Skeletal muscle tissue (tissue), 4 donors: ENCODE measurements around the gene MPO. TPM values are rescaled to one million over a fixed set of nuclear protein-coding genes. Genes with fewer than 3 reads are reported as not detected.

Source experiments
- H3K27ac ChIP-seq: one replicate; pipeline ENCODE4 v1.7.0; 2013; ENCODE audit warnings: mild to moderate bottlenecking, low read depth, low read length, inconsistent platforms
- H3K27me3 ChIP-seq, 3 donors: one replicate each; pipeline ENCODE4 v1.7.0; 2013; ENCODE audit warnings: low read length in 3 of 3; ENCODE audit not compliant: control insufficient read depth in 3 of 3, insufficient read depth in 3 of 3
- H3K36me3 ChIP-seq, 3 donors: one replicate each; pipeline ENCODE4 v1.7.0; 2013; ENCODE audit warnings: low read length in 3 of 3; ENCODE audit not compliant: control insufficient read depth in 3 of 3, insufficient read depth in 3 of 3
- H3K4me1 ChIP-seq, 3 donors: one replicate each; pipeline ENCODE4 v1.7.0; 2013; ENCODE audit warnings: low read length in 3 of 3, mild to moderate bottlenecking in 3 of 3; ENCODE audit not compliant: control insufficient read depth in 3 of 3, insufficient read depth in 3 of 3
- H3K4me3 ChIP-seq, 3 donors: one replicate each; pipeline ENCODE4 v1.7.0; 2013; ENCODE audit warnings: low read length in 3 of 3
- H3K9ac ChIP-seq, 3 donors: one replicate each; pipeline ENCODE4 v1.7.0; 2013; ENCODE audit warnings: low read length in 3 of 3, mild to moderate bottlenecking in 3 of 3, moderate library complexity in 2 of 3, low read depth in 1 of 3
- H3K9me3 ChIP-seq, 3 donors: one replicate each; pipeline ENCODE4 v1.7.0; 2013; ENCODE audit warnings: low read length in 3 of 3; ENCODE audit not compliant: control insufficient read depth in 3 of 3
- total RNA-seq: library from RNA; depleted of rRNA; stranded (reverse); fragments of >200 nt; gene quantifications from one replicate; pipeline ENCODE4 v1.2.3, GENCODE V29; 2014
- donor health status: Osteomylitis.

The MPO gene
- total RNA-seq, 1 donor from 2014 or later = 14.1 TPM

DNA sequence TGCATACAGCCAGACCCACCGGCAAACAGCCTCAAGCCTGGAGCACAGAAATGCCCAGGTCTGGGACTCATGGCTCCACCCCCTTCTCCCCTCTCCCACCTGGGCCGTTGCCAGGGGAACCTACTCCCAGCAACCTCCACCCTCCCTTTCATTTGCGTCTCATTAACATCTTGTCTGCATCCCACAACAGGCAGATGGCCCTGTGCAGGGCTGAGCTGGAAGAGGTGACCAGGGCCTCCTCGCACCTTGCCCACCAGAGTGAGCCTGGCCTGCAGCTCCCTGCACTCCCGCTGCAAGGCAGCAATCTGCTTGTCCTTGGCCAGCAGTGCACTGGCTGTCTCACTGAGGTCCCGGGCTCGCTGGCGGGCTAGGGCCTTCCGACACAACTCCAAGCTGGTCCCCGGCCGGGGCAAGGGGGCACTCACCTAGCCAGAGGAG is 44.6 kb upstream of the MPO start:
- Histone ChIP-seq H3K36me3 (peaks cover 0 to 2% (median 0%) of the 10 kb centered on the region in 3 donors), H3K27ac (no peak overlapping the region), H3K4me1 (peaks cover 9 to 15% (median 15%) of the 10 kb centered on the region in 3 donors), H3K4me3 (peak overlapping the region; percentile 77 to 86 (median 83)), H3K27me3 (peaks cover 9 to 25% (median 18%) of the 10 kb centered on the region in 3 donors), H3K9ac (peak overlapping the region; percentile 78 to 91 (median 81)), H3K9me3 (no peaks in the 10 kb centered on the region)

DNA sequence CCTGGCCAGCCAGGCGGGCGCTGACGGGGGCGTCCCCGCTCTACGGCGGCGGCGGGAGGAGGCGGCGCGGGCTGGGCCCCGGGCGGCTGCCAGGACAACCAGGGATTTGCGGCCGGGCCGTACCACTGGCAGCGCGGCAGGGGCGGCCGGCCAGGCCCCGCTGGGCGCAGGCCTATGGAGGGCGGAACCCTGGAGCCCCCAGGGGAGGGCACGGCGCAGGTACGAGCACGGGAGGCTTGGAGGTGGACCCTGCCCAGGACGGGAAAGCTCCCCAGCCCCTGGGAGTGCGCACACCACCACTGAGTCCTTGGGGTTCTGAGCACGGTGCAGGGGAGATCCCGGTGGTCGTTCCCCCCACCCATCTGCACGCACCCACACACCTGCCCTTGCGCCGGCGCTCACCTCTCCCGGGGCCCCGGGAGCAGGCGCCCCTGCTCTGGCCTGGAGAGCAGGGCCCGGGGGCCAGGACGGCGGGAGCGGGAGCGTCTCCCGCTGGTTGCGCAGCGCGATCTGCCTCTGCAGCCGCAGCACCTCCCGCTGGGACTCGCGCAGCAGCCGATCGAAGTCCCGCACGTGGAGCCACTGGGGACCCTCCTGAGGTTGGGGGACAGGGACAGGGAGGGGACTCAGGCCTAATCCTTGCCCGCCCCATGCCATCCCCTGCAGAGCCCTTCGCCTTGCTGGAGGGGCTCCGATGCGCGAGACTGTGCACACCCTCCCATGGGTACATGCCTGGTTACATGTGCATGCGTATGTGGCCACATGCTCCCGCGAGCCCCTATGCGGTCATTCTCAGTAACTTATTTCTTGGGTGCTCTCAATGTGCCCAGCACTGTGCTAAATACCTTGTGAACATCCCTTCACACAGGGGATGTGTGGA is 43.9 kb upstream of the MPO start:
- no peaks in the 10 kb centered on the region for H3K9me3 ChIP-seq
- no peak overlapping the region for H3K27ac ChIP-seq
- H3K36me3 ChIP-seq = peaks cover 0 to 2% (median 0%) of the 10 kb centered on the region in 3 donors
- peaks cover 7 to 20% (median 18%) of the 10 kb centered on the region in 3 donors for H3K27me3 ChIP-seq
- peak overlapping the region; percentile 78 to 91 (median 81) for H3K9ac ChIP-seq
- peak overlapping the region; percentile 77 to 86 (median 83) for H3K4me3 ChIP-seq
- peaks cover 9 to 15% (median 15%) of the 10 kb centered on the region in 3 donors for H3K4me1 ChIP-seq

DNA sequence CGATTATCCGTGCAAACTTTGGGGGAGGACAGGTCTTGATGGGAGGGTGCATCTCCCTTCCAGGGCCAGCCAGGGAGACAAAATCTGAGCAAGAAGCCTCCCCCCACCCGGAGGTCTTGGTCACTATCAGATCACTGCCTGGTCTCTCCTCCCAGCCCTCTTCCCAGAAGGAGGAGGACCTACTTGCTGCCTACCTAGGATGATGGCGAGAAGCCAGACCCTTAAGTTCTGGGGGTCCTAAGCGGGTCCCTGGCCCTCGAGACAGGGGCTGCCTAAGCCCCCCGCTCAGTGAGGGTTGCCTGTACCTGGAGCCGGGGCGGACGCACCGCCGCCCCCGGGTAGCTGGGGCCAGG is 43.3 kb upstream of the MPO start:
- H3K4me3 ChIP-seq = peak overlapping the region; percentile 75 to 86 (median 83)
- H3K9ac ChIP-seq = peak overlapping the region; percentile 78 to 91 (median 81)
- H3K27me3 ChIP-seq = peaks cover 7 to 18% (median 14%) of the 10 kb centered on the region in 3 donors
- peaks cover 0 to 2% (median 0%) of the 10 kb centered on the region in 3 donors for H3K36me3 ChIP-seq
- peaks cover 9 to 15% (median 15%) of the 10 kb centered on the region in 3 donors for H3K4me1 ChIP-seq
- H3K9me3 ChIP-seq = no peaks in the 10 kb centered on the region
- no peak overlapping the region for H3K27ac ChIP-seq

DNA sequence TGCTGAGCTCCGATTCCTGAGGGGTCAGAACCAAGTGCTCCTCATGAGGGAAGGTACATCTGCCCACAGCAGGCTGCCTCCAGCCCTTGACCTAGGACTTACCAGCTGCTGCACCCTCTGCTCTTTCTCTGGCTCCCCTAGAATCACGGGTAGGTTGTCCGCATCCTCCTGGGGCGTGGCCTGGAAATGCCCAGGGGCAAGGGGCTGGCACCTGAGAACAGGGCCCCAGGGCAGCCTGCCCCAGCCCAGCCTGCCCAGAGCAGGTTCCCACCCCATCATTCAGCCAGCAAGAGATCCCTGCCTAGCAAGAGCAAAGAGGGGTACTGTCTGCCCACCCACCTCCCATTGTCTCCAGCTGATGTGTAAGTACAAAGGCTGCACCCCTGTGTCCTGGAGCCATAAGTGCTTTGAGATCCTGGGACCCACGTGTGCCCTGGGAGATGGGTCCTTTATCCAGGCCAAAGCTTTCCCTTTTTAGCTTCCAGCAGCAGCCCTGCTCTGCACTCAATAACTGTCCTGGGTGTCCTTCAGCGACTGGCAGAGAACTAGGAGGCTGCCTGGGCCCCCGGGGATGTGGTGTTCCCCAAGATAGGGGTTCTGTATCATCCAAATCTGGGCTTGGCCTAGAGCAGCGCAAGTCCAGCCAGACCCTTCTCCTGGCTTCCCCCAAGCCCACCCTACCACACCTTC is 42.8 kb upstream of the MPO start:
- H3K27me3 ChIP-seq = peaks cover 7 to 13% (median 9%) of the 10 kb centered on the region in 3 donors
- peak overlapping the region; percentile 78 to 91 (median 81) for H3K9ac ChIP-seq
- H3K9me3 ChIP-seq = no peaks in the 10 kb centered on the region
- peak overlapping the region; percentile 75 to 86 (median 83) for H3K4me3 ChIP-seq
- H3K4me1 ChIP-seq = peaks cover 9 to 15% (median 15%) of the 10 kb centered on the region in 3 donors
- H3K27ac ChIP-seq = no peak overlapping the region
- H3K36me3 ChIP-seq = peaks cover 0 to 2% (median 0%) of the 10 kb centered on the region in 3 donors

DNA sequence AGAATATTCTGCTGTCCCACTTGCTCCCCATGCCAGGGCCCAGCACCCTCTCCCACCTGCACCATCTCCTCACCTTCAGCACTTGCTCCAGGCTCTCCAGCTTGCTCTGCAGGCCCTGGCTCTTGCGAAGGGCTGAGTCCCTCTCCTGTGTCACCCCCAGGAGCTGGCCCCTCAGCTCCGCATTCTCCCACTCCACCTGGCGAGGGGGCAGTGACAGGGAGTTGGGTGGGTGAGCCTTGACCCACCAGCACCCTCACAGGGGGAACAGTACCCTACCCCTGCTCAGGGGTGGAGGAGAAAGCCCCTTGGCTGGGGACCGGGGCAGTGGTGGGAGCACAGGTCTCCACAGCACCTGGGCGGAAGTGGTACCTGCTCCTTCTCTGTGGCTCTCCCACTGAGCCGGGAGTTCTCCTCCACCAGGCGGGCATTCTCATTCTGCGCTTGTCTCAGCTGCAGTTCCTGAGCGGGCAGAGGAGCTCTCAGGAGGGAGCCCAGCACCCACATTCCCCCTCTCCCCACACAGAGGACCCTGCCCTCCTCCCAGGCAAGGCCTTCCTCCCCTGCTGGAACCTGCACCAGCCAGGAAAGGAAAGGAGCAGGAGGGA is 41.9 kb upstream of the MPO start:
- H3K4me3 ChIP-seq = no peak overlapping the region
- H3K27me3 ChIP-seq = peaks cover 2 to 6% (median 3%) of the 10 kb centered on the region in 3 donors
- H3K9me3 ChIP-seq = no peaks in the 10 kb centered on the region
- no peak overlapping the region for H3K27ac ChIP-seq
- peaks cover 9 to 15% (median 15%) of the 10 kb centered on the region in 3 donors for H3K4me1 ChIP-seq
- no peak overlapping the region for H3K9ac ChIP-seq
- peaks cover 0 to 2% (median 0%) of the 10 kb centered on the region in 3 donors for H3K36me3 ChIP-seq

DNA sequence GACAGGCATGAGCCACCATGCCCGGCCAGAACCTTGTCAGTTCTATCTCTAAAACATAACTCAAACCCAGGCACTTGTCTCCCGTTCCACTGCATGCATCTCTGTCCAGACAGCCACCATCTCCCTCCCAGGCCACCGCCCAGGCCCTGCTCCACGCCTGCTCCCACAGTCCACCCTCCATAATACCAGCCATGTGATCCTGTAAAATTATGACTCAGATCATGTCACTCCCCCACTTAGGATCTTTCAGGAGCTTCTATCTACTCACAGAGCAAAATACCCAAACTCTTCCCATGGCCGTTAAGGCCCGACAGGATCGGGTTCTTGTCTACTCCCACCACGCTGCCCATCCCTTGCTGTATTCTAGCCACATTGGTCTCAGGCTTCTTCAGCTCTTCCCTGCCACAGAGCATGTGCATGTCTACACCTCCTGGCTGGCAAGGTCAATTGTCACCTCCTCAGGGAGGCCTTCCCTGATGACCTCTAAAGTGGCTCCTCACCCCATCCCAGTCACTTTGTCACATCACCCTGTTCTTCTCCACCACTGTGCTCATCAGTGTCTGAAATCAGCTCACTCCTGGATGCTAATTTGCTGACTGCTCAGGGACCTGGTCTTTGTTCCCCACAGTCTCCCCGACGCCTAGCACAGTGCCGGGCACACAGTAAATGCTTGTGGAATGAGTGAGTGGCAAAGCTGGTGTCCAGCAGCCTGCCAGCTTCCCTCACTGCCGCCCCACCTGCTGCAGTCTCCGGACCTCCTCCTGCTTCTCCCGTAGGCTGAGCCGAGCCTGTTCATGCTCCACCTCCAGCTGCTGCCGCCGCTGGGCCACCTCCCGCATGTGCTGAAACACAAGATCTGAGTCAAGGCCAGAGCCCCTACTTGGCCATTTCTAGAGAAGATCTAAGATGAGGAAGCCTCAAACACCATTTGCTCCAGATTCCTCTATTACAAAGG is 41.1 kb upstream of the MPO start:
- Histone ChIP-seq H3K4me1 (peaks cover 9 to 15% (median 15%) of the 10 kb centered on the region in 3 donors), H3K27ac (no peak overlapping the region), H3K36me3 (peaks cover 0 to 2% (median 0%) of the 10 kb centered on the region in 3 donors), H3K4me3 (no peak overlapping the region), H3K9ac (no peak overlapping the region), H3K9me3 (no peaks in the 10 kb centered on the region), H3K27me3 (peaks cover 0 to 3% (median 2%) of the 10 kb centered on the region in 3 donors)

DNA sequence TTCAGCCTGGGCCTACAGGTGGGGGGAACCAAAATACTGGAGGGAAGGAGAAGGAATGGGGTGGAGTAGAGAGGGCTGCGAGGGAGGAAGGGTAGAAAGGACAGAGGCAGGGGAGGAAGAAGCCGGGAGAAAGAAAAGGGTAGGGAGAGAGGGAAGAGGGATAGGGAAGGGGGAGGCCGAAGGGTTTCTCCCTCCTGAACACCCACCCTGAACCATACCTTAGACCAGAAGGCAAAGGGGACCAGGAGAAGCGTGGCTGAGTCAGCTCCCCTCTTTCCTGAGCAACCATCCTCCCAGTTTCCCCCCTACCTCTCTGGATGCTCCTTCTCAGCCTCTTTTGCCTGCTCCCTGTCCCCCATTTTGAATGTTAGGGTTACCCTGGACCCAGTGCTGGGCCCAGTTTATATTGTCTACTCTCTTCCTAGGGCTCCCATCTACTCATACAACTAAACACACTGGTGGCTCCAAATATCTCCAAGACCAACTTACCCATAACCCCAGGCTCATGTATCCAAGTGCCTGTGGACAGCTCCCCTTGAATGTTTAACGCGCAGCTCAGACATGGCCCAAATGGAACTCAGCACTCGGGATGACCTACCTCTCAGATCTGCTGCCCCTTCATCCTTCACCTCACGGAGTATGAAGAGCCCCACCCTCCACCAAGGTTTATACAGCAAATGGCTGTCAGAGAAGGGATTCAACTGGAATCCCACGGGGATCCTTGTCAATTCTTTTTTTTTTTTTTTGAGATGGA is 40.0 kb upstream of the MPO start:
- Histone ChIP-seq H3K9me3 (no peaks in the 10 kb centered on the region), H3K9ac (no peak overlapping the region), H3K27me3 (no peaks in the 10 kb centered on the region), H3K4me3 (no peak overlapping the region), H3K36me3 (peaks cover 1 to 3% (median 2%) of the 10 kb centered on the region in 3 donors), H3K27ac (no peak overlapping the region), H3K4me1 (peaks cover 9 to 15% (median 15%) of the 10 kb centered on the region in 3 donors)

DNA sequence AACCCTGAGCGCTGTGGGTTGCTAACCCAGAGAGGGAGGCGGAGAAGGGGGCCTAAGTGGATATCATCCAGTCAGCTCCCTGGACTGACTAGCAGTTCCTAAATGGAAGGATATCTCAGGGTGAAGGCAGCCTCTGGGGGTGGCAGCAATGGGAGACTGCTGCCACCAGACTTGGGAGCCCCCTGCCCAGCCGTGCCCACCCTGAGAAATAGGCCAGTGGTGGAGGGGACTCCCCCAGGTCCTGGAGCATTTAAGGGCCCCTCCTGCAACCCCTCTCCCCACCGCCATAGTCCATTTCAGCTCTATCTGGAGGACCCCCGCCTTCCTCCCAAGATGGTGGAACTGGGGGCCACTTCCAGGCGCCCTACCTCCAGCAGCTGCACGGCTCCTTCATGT is 39.4 kb upstream of the MPO start:
- peaks cover 1 to 6% (median 2%) of the 10 kb centered on the region in 3 donors for H3K36me3 ChIP-seq
- H3K27me3 ChIP-seq = no peaks in the 10 kb centered on the region
- H3K9ac ChIP-seq = no peak overlapping the region
- H3K4me1 ChIP-seq = peaks cover 7 to 15% (median 13%) of the 10 kb centered on the region in 3 donors
- H3K27ac ChIP-seq = no peak overlapping the region
- H3K4me3 ChIP-seq = no peak overlapping the region
- H3K9me3 ChIP-seq = no peaks in the 10 kb centered on the region
